Activated naive CD8-positive, alpha-beta T cell treated with anti-CD3 and anti-CD28 coated beads, Interleukin-2, amount 10 ng/mL, durations not matched to agents 7 days and 5 days (primary cell): ENCODE results near the gene CR1L. TPM values are rescaled to one million over a fixed set of nuclear protein-coding genes. Genes with fewer than 3 reads are reported as not detected.
"Not testable (repeated sequence)": the region's sequence is repeated elsewhere in the genome, so short reads cannot be mapped to it uniquely, and the experiment has no call there.

Experiments
- ATAC-seq: fragments of 150-1000 bp; cut with Tn5 transposase; one replicate; pipeline ENCODE4 v1.10.0; 2021; ENCODE audit warnings: low read depth, moderate library complexity
- POLR2A ChIA-PET: fragments of 350-600 bp; sonication (Branson Sonifier 250); formaldehyde crosslinking; loops from one replicate; lab custom pipeline; 2021; ENCODE audit warnings: antibody characterized with exemption; lab: Charles Lee
- DNase-seq: peaks from one replicate; pipeline ENCODE4 v3.0.0; 2021
- H3K27ac Mint-ChIP-seq: one replicate; pipeline ENCODE4 v1.8.0; 2022; ENCODE audit warnings: mild to moderate bottlenecking, mixed read lengths
- H3K27me3 Mint-ChIP-seq: one replicate; pipeline ENCODE4 v1.8.0; 2022; ENCODE audit warnings: mild to moderate bottlenecking, moderate library complexity, mixed read lengths
- H3K36me3 Mint-ChIP-seq: one replicate; pipeline ENCODE4 v1.8.0; 2021; ENCODE audit warnings: mild to moderate bottlenecking, mixed read lengths
- H3K4me1 Mint-ChIP-seq: one replicate; pipeline ENCODE4 v1.8.0; 2021; ENCODE audit warnings: mixed read lengths
- H3K4me3 Mint-ChIP-seq: one replicate; pipeline ENCODE4 v1.8.0; 2022; ENCODE audit warnings: mild to moderate bottlenecking, moderate library complexity, mixed read lengths
- H3K9me3 Mint-ChIP-seq: one replicate; pipeline ENCODE4 v1.8.0; 2021; ENCODE audit warnings: mixed read lengths
- total RNA-seq, 2 experiments: library from RNA; stranded (reverse); gene quantifications; one replicate each; pipeline ENCODE4 v1.2.3, GENCODE V29; 2021

Gene CR1L
- total RNA-seq, 2 experiments from 2014 or later, result 1.1 TPM; not detected in 1

GRCh38 chr1:207676153-207676552 is 31.2 kb downstream of the CR1L start:
- POLR2A ChIA-PET, result no interaction called here
- H3K27ac Mint-ChIP-seq, result no peak overlapping the region
- no peak overlapping the region for H3K4me3 Mint-ChIP-seq
- no peak for ATAC-seq
- H3K9me3 Mint-ChIP-seq, result no peaks in the 10 kb centered on the region
- H3K36me3 Mint-ChIP-seq, result no peaks in the 10 kb centered on the region
- peaks cover 29% of the 10 kb centered on the region for H3K27me3 Mint-ChIP-seq
- DNase-seq, result no peak
- no peaks in the 10 kb centered on the region for H3K4me1 Mint-ChIP-seq

GRCh38 chr1:207680590-207681388 is 35.9 kb downstream of the CR1L start:
- H3K9me3 Mint-ChIP-seq, H3K4me3 Mint-ChIP-seq, H3K27ac Mint-ChIP-seq, DNase-seq, H3K36me3 Mint-ChIP-seq, POLR2A ChIA-PET, H3K4me1 Mint-ChIP-seq, ATAC-seq: not testable (repeated sequence)
- H3K27me3 Mint-ChIP-seq, result peaks cover 11% of the 10 kb centered on the region

DNA sequence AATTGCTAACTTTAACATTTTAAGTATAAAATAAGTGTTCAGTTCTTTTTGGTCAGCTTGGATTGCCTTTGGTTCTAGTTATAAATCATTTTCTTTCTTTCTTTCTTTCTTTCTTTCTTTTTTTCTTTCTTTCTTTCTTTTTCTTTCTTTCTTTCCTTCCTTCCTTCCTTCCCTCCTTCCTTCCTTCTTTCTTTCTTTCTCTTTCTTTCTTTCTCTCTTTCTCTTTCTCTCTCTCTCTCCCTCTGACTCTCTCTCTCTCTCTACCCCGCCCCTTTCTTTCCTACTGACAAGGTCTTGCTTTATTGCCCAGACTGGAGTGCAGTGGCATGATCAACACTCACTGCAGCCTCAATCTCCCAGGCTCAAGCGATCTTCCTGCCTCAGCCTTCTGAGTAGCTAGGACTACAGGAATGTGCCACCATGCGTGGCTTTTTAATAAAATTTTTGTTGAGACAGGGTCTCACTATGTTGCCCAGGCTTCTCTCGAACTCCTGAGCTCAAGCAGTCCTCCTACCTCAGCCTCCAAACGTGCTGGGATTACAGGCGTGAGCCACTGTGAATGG is 38.0 kb downstream of the CR1L start:
- POLR2A ChIA-PET, ATAC-seq, H3K4me3 Mint-ChIP-seq, H3K9me3 Mint-ChIP-seq, H3K36me3 Mint-ChIP-seq, H3K27ac Mint-ChIP-seq, H3K4me1 Mint-ChIP-seq, DNase-seq: not testable (repeated sequence)
- H3K27me3 Mint-ChIP-seq, result peaks cover 15% of the 10 kb centered on the region

DNA sequence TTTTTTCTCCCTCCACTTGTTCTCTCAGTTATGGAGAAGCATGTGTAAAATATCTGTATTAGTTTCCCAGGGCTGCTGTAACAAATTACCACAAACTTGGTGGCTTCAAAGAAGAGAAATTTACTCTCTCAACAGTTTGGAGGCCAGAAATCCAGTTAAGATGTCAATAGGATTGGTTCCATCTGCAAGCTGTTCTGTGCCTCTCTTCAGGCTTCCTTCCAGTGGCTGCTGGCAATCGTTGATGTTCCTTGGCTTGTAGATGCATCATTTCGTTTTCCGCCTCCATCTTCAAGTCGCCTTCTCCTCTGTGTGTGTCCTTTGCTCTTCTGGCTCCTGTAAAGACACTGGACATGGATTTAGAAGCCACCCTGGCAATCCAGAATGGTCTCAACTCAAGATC is 45.6 kb downstream of the CR1L start:
- H3K4me1 Mint-ChIP-seq, H3K27ac Mint-ChIP-seq, H3K9me3 Mint-ChIP-seq, DNase-seq, H3K36me3 Mint-ChIP-seq, POLR2A ChIA-PET, ATAC-seq, H3K4me3 Mint-ChIP-seq: not testable (repeated sequence)
- peaks cover 44% of the 10 kb centered on the region for H3K27me3 Mint-ChIP-seq

GRCh38 chr1:207691010-207691409 is 46.1 kb downstream of the CR1L start:
- Mint-ChIP-seq H3K27ac (no peak overlapping the region), H3K36me3 (peaks cover 1% of the 10 kb centered on the region), H3K4me3 (no peak overlapping the region), H3K27me3 (peaks cover 44% of the 10 kb centered on the region), H3K4me1 (no peaks in the 10 kb centered on the region), H3K9me3 (peaks cover 2% of the 10 kb centered on the region)
- ATAC-seq, result no peak
- no peak for DNase-seq
- POLR2A ChIA-PET, result no interaction called here

DNA sequence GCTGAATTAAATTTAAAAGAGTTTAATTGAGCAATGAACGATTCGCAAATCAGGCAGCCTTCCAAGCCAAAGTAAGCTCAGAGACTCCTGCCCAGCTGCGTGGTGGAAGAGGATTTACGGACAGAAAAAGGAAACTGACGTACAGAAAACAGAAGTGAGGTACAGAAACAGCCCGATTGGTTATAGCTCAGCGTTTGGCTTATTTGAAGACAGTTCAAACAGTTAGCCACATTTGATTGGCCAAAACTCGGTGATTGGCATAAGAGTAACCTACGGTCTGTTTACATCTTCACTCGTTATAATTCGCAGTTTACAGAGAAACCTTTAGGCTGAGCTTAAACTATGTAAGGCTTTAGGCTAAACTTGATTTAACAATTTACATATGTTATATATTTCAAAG is 46.9 kb downstream of the CR1L start:
- Mint-ChIP-seq H3K27ac (no peak overlapping the region), H3K4me1 (no peaks in the 10 kb centered on the region), H3K36me3 (no peaks in the 10 kb centered on the region), H3K9me3 (no peaks in the 10 kb centered on the region), H3K27me3 (peaks cover 46% of the 10 kb centered on the region), H3K4me3 (no peak overlapping the region)
- ATAC-seq (no peak), DNase-seq (no peak)
- POLR2A ChIA-PET, result no interaction called here

DNA sequence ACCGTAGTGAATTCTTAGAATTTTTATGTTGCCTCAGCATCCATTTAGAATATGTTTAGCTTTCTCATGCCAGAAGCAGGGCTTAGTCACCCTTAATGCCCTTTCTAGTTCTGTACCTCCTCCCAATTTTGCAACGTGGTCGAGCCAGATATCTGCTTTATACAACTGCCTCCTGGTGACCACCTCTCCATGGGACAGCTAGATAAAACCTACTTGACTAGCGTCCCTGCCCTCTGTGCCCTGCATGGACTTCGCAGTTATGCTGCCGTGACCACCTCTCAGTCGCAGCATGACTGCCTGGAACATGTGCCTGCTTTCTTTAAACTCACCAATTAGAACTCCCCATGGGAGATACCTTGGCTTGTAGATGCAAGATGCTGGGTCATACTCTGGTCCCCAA is 47.4 kb downstream of the CR1L start:
- H3K4me1 Mint-ChIP-seq, POLR2A ChIA-PET, H3K27ac Mint-ChIP-seq, H3K36me3 Mint-ChIP-seq, ATAC-seq, DNase-seq, H3K4me3 Mint-ChIP-seq, H3K9me3 Mint-ChIP-seq: not testable (repeated sequence)
- H3K27me3 Mint-ChIP-seq, result peaks cover 48% of the 10 kb centered on the region

DNA sequence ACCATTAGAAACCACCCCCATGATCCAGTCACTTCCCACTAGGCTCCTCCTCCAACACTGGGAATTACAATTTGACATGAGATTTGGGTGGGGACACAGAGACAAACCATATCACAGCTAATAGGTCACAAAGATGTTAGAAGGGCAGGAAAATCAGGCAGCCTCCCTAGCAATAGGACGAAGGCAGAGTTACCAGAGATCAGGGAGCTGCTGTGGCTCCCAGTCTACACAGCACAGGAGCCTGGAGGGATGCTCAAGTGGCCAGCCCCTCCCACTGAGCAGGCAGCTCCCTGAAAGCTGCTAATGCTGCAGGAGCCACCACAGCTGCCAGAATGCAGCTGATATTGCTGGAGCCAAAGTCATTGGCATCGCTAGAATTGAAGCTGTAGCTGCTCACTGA is 51.0 kb downstream of the CR1L start:
- no peaks in the 10 kb centered on the region for H3K36me3 Mint-ChIP-seq
- no peaks in the 10 kb centered on the region for H3K9me3 Mint-ChIP-seq
- peaks cover 40% of the 10 kb centered on the region for H3K27me3 Mint-ChIP-seq
- no peak overlapping the region for H3K4me3 Mint-ChIP-seq
- DNase-seq (no peak), ATAC-seq (no peak)
- H3K4me1 Mint-ChIP-seq, result no peaks in the 10 kb centered on the region
- H3K27ac Mint-ChIP-seq, result no peak overlapping the region
- POLR2A ChIA-PET, result no interaction called here

DNA sequence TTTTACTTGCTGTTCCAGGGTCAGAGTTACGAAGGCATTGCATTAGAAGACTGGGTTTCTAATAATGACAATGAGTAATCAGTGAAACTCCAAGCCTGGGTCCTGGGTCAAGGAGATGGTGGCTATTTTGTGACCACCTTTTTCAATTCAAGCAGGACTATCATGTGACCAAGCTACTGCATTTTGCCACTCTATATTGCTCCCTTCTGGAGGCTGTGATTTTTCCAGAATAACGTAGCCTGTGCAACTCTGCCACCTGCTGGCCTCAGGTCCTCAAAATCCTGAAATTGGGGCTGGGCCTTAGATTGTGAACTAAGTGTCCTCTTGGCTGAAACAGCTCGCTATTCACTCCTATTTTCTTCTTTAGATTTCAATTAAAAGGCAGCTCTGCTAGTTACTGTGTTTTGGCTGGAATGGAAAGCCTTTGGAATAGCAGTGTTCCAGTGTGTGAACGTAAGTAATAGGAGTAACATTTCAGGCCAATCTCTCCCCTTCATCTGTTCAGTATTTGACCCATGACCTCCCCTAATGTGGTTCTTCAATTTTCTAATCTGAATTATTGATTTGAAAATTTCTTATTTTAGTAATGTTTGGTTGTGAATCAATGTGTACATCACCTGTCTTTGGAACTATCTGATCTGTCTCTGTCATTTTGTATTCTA is 54.0 kb downstream of the CR1L start:
- no peaks in the 10 kb centered on the region for H3K9me3 Mint-ChIP-seq
- H3K4me3 Mint-ChIP-seq, result no peak overlapping the region
- H3K27me3 Mint-ChIP-seq, result peaks cover 31% of the 10 kb centered on the region
- ATAC-seq (no peak), DNase-seq (peak; percentile 43)
- no peaks in the 10 kb centered on the region for H3K4me1 Mint-ChIP-seq
- H3K27ac Mint-ChIP-seq, result no peak overlapping the region
- POLR2A ChIA-PET, result no interaction called here
- no peaks in the 10 kb centered on the region for H3K36me3 Mint-ChIP-seq

- POLR2A ChIA-PET, result no interaction called here
- H3K4me3 Mint-ChIP-seq, result no peak overlapping the region
- no peak for ATAC-seq
- H3K27ac Mint-ChIP-seq, result no peak overlapping the region
- DNase-seq, result no peak
- H3K27me3 Mint-ChIP-seq, result peaks cover 19% of the 10 kb centered on the region
- no peaks in the 10 kb centered on the region for H3K4me1 Mint-ChIP-seq
- H3K9me3 Mint-ChIP-seq, result no peaks in the 10 kb centered on the region
- H3K36me3 Mint-ChIP-seq, result no peaks in the 10 kb centered on the region
These were observed 57.4 kb downstream of the CR1L start for GRCh38 chr1:207702317-207702716.

DNA sequence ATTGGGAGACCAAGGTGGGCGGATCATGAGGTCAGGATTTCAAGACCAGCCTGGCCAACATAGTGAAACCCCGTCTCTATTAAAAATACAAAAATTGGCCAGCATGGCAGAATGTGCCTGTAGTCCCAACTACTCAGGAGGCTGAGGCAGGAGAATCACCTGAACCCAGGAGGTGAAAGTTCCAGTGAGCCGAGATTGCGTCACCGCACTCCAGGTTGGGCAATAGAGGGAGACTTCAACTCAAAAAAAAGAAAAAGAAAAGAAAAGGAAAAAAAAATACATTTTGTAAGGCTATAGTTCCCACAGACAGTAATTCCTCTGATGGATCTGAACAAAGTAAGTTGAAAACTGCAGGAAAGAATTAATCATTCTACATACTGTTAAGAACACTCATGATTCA is 58.8 kb downstream of the CR1L start:
- ATAC-seq (no peak), DNase-seq (no peak)
- no peaks in the 10 kb centered on the region for H3K4me1 Mint-ChIP-seq
- no peak overlapping the region for H3K4me3 Mint-ChIP-seq
- H3K9me3 Mint-ChIP-seq, result no peaks in the 10 kb centered on the region
- H3K27me3 Mint-ChIP-seq, result peaks cover 13% of the 10 kb centered on the region
- no peak overlapping the region for H3K27ac Mint-ChIP-seq
- POLR2A ChIA-PET, result no interaction called here
- no peaks in the 10 kb centered on the region for H3K36me3 Mint-ChIP-seq

- H3K27ac Mint-ChIP-seq, H3K36me3 Mint-ChIP-seq, POLR2A ChIA-PET, DNase-seq, ATAC-seq, H3K27me3 Mint-ChIP-seq, H3K9me3 Mint-ChIP-seq, H3K4me1 Mint-ChIP-seq, H3K4me3 Mint-ChIP-seq: not testable (repeated sequence)
These were observed 63.1 kb downstream of the CR1L start for GRCh38 chr1:207708004-207708403.

DNA sequence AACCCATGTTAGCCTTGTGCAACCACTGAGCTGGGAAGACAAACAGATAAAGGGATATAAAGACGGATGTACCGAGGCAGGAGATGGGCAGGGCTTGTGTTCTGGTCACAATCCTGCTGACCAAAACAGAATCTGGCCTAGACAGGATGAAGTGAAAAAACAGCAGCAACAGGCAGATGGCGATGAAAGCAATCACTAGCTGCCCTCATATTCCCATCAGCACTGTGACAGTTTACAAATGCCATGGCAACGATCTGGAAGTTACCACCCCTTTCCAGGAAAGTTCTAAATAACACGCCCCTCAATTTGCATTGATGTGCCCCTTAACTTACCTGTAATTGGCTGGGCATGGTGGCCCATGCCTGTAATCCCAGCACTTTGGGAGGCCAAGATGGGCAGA is 66.4 kb downstream of the CR1L start:
- no peak overlapping the region for H3K4me3 Mint-ChIP-seq
- DNase-seq (no peak), ATAC-seq (no peak)
- no peaks in the 10 kb centered on the region for H3K36me3 Mint-ChIP-seq
- H3K9me3 Mint-ChIP-seq, result no peaks in the 10 kb centered on the region
- H3K27me3 Mint-ChIP-seq, result no peaks in the 10 kb centered on the region
- POLR2A ChIA-PET, result no interaction called here
- H3K4me1 Mint-ChIP-seq, result no peaks in the 10 kb centered on the region
- H3K27ac Mint-ChIP-seq, result no peak overlapping the region

- POLR2A ChIA-PET, DNase-seq, H3K36me3 Mint-ChIP-seq, H3K27me3 Mint-ChIP-seq, H3K4me3 Mint-ChIP-seq, H3K27ac Mint-ChIP-seq, H3K9me3 Mint-ChIP-seq, H3K4me1 Mint-ChIP-seq, ATAC-seq: not testable (repeated sequence)
These were observed 67.8 kb downstream of the CR1L start for GRCh38 chr1:207712701-207713100.
